HAP-1 (cell line): Measurements from ENCODE around the gene LASP1NB.

Experiments
- DNase-seq, 2 experiments: peaks; one replicate each; pipeline ENCODE4 v3.0.0-alpha.2; 2016 to 2020; ENCODE audit warnings: low spot score in 2 of 2
- H3K27me3 ChIP-seq: fragments of 250-450 bp; sonication (Bioruptor Pico); 2 replicates; pipeline ENCODE4 v1.5.1; 2020; ENCODE audit warnings: low read depth, mild to moderate bottlenecking, moderate library complexity
- H3K36me3 ChIP-seq: fragments of 250-450 bp; sonication (Bioruptor Pico); replicated peaks from 2 replicates; pipeline ENCODE4 v1.5.1; 2020; ENCODE audit warnings: mild to moderate bottlenecking
- H3K4me1 ChIP-seq: fragments of 250-450 bp; sonication (Bioruptor Pico); 2 replicates; pipeline ENCODE4 v1.5.1; 2020; ENCODE audit warnings: mild to moderate bottlenecking
- H3K4me3 ChIP-seq: fragments of 250-450 bp; sonication (Bioruptor Pico); 2 replicates; pipeline ENCODE4 v1.5.1; 2020; ENCODE audit warnings: mild to moderate bottlenecking, moderate library complexity
- H3K9me3 ChIP-seq: fragments of 250-450 bp; sonication (Bioruptor Pico); 2 replicates; pipeline ENCODE4 v1.5.1; 2020; ENCODE audit warnings: mild to moderate bottlenecking, moderate library complexity
- in situ Hi-C: fragments of 300-500 bp; cut with MboI; formaldehyde crosslinking; loops from 3 replicates; pipeline ENCODE4 v1.14.3; 2020; ENCODE audit warnings: low sequenced_read_pairs, inconsistent platforms, mixed read lengths

Gene LASP1NB

GRCh38 chr17:38925263-38925995 lies at the start of gene LASP1NB:
Gene LASP1NB, plus strand, starts transcription at chr17:38925614.
- Histone ChIP-seq H3K4me1 (no peaks in the 10 kb centered on the region), H3K27me3 (no peaks in the 10 kb centered on the region), H3K9me3 (no peaks in the 10 kb centered on the region), H3K4me3 (no peak within 1 kb of the TSS), H3K36me3 (no peaks in the 10 kb centered on the region)
- no peak for DNase-seq
- in situ Hi-C loops: no loop called here

GRCh38 chr17:38877130-38877851 lies 48.1 kb upstream of the LASP1NB start:
- no peaks in the 10 kb centered on the region for H3K27me3 ChIP-seq
- peak in 1 of 2 experiments; percentile 32 for DNase-seq
- H3K4me1 ChIP-seq: peaks cover 36% of the 10 kb centered on the region
- no peak overlapping the region for H3K4me3 ChIP-seq
- H3K36me3 ChIP-seq: peaks cover 16% of the 10 kb centered on the region
- H3K9me3 ChIP-seq: no peaks in the 10 kb centered on the region
- in situ Hi-C loops: no loop called here

GRCh38 chr17:38879878-38880665 lies 45.3 kb upstream of the LASP1NB start:
- no peak overlapping the region for H3K4me3 ChIP-seq
- in situ Hi-C loops: no loop called here
- peaks cover 20% of the 10 kb centered on the region for H3K36me3 ChIP-seq
- peak; percentile 61 to 76 for DNase-seq
- H3K9me3 ChIP-seq: no peaks in the 10 kb centered on the region
- peaks cover 43% of the 10 kb centered on the region for H3K4me1 ChIP-seq
- no peaks in the 10 kb centered on the region for H3K27me3 ChIP-seq

GRCh38 chr17:38881600-38882191 lies 43.7 kb upstream of the LASP1NB start:
- H3K4me1 ChIP-seq: peaks cover 41% of the 10 kb centered on the region
- in situ Hi-C loops: no loop called here
- peak in 1 of 2 experiments; percentile 76 for DNase-seq

GRCh38 chr17:38882870-38883269 lies 42.5 kb upstream of the LASP1NB start:
- Histone ChIP-seq H3K4me3 (no peak overlapping the region), H3K4me1 (peaks cover 41% of the 10 kb centered on the region), H3K27me3 (no peaks in the 10 kb centered on the region), H3K36me3 (peaks cover 21% of the 10 kb centered on the region), H3K9me3 (no peaks in the 10 kb centered on the region)
- in situ Hi-C loops: no loop called here
- no peak for DNase-seq

More at GRCh38 chr17:38881600-38882191, 43.7 kb upstream of the LASP1NB start:
- Histone ChIP-seq H3K36me3 (peaks cover 21% of the 10 kb centered on the region), H3K9me3 (no peaks in the 10 kb centered on the region), H3K27me3 (no peaks in the 10 kb centered on the region), H3K4me3 (no peak overlapping the region)

GRCh38 chr17:38883592-38884526 lies 41.6 kb upstream of the LASP1NB start:
- H3K36me3 ChIP-seq: peaks cover 25% of the 10 kb centered on the region

GRCh38 chr17:38885044-38885727 lies 40.2 kb upstream of the LASP1NB start:
- H3K4me3 ChIP-seq: no peak overlapping the region
- H3K36me3 ChIP-seq: peaks cover 30% of the 10 kb centered on the region
- in situ Hi-C loops: no loop called here

More at GRCh38 chr17:38883592-38884526, 41.6 kb upstream of the LASP1NB start:
- Histone ChIP-seq H3K27me3 (no peaks in the 10 kb centered on the region), H3K4me1 (peaks cover 41% of the 10 kb centered on the region), H3K4me3 (no peak overlapping the region), H3K9me3 (no peaks in the 10 kb centered on the region)
- in situ Hi-C loops: no loop called here
- peak; percentile 37 to 63 for DNase-seq

GRCh38 chr17:38885728-38886642 lies 39.4 kb upstream of the LASP1NB start:
- Histone ChIP-seq H3K4me1 (peaks cover 25% of the 10 kb centered on the region), H3K27me3 (no peaks in the 10 kb centered on the region), H3K4me3 (no peak overlapping the region), H3K36me3 (peaks cover 23% of the 10 kb centered on the region), H3K9me3 (no peaks in the 10 kb centered on the region)
- in situ Hi-C loops: no loop called here
- peak; percentile 29 to 49 for DNase-seq

More at GRCh38 chr17:38885044-38885727, 40.2 kb upstream of the LASP1NB start:
- Histone ChIP-seq H3K9me3 (no peaks in the 10 kb centered on the region), H3K27me3 (no peaks in the 10 kb centered on the region), H3K4me1 (peaks cover 30% of the 10 kb centered on the region)
- DNase-seq: no peak

- H3K4me3 ChIP-seq: no peak overlapping the region
- H3K27me3 ChIP-seq: no peaks in the 10 kb centered on the region
- no peak for DNase-seq
- in situ Hi-C loops: no loop called here
- H3K36me3 ChIP-seq: peaks cover 23% of the 10 kb centered on the region
- H3K4me1 ChIP-seq: peaks cover 20% of the 10 kb centered on the region
- no peaks in the 10 kb centered on the region for H3K9me3 ChIP-seq
Observed at GRCh38 chr17:38886643-38887010, 38.8 kb upstream of the LASP1NB start.

- Histone ChIP-seq H3K36me3 (peaks cover 30% of the 10 kb centered on the region), H3K4me3 (no peak overlapping the region), H3K4me1 (peaks cover 5% of the 10 kb centered on the region), H3K27me3 (no peaks in the 10 kb centered on the region), H3K9me3 (no peaks in the 10 kb centered on the region)
- no peak for DNase-seq
- in situ Hi-C loops: no loop called here
Observed at GRCh38 chr17:38888842-38889241, 36.6 kb upstream of the LASP1NB start.

GRCh38 chr17:38889745-38890409 lies 35.5 kb upstream of the LASP1NB start:
- in situ Hi-C loops: no loop called here
- Histone ChIP-seq H3K9me3 (no peaks in the 10 kb centered on the region), H3K4me3 (no peak overlapping the region), H3K4me1 (peaks cover 5% of the 10 kb centered on the region), H3K36me3 (peaks cover 29% of the 10 kb centered on the region), H3K27me3 (no peaks in the 10 kb centered on the region)
- DNase-seq: no peak
